ENCODE results near the gene ATP2C2. TPM values are rescaled to one million over a fixed set of nuclear protein-coding genes. Genes with fewer than 3 reads are reported as not detected.

The ATP2C2 gene
- total RNA-seq, 1 donor from 2014 or later, result not detected

DNA sequence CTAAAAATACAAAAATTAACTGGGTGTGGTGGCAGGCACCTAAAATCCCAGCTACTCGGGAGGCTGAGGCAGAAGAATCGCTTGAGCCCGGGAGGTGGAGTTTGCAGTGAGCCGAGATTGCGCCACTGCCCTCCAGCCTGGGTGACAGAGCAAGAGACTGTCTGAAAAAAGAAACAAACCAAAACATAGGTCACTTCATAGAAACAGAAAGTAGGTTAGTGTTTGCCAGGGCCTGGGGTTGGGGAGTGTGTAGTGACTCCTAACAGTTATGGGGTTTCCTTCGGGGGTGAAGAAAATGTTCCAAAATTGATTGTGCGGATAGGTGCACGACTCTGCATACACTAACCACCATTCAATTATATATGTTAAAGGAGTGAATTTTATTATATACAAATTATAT is 59.2 kb downstream of the ATP2C2 start:
- no peak overlapping the region for H3K27ac ChIP-seq
- H3K27me3 ChIP-seq, result no peaks in the 10 kb centered on the region

DNA sequence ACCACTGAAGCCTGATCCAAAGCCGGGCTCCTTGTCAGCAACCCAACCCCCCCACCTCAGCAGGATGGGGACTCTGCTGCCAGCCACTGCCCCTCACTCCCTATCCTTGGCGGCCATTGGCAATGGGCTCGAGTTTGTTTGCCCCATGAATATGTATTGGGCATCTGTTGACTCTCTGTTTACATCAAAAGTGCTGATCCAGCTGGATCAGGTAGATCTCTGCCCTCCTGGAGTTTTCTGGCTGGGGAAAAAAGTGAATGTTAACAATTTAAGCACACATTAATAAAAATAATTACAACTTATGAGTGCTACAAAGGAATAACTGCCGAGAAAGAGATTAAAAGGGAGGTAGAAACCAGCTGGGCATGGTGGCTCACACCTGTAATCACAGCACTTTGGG is 62.5 kb downstream of the ATP2C2 start:
- H3K9me3 ChIP-seq, result no peaks in the 10 kb centered on the region
- no peak for DNase-seq (ENCODE audit: low spot score in 2 of 2)
- intact Hi-C loops (cut with DNase I), result no loop called here
- TF ChIP-seq, protein P1, sequence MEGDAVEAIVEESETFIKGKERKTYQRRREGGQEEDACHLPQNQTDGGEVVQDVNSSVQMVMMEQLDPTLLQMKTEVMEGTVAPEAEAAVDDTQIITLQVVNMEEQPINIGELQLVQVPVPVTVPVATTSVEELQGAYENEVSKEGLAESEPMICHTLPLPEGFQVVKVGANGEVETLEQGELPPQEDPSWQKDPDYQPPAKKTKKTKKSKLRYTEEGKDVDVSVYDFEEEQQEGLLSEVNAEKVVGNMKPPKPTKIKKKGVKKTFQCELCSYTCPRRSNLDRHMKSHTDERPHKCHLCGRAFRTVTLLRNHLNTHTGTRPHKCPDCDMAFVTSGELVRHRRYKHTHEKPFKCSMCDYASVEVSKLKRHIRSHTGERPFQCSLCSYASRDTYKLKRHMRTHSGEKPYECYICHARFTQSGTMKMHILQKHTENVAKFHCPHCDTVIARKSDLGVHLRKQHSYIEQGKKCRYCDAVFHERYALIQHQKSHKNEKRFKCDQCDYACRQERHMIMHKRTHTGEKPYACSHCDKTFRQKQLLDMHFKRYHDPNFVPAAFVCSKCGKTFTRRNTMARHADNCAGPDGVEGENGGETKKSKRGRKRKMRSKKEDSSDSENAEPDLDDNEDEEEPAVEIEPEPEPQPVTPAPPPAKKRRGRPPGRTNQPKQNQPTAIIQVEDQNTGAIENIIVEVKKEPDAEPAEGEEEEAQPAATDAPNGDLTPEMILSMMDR (IDR thresholded peaks at IDR 0.05), result no peak
- no peak overlapping the region for H3K4me3 ChIP-seq
- no peaks in the 10 kb centered on the region for H3K27me3 ChIP-seq
- no peaks in the 10 kb centered on the region for H3K36me3 ChIP-seq
- no peaks in the 10 kb centered on the region for H3K4me1 ChIP-seq
- H3K27ac ChIP-seq, result no peak overlapping the region

More for the DNA sequence above, 59.2 kb downstream of the ATP2C2 start:
- intact Hi-C loops (cut with DNase I), result no loop called here
- Histone ChIP-seq H3K4me3 (no peak overlapping the region), H3K36me3 (no peaks in the 10 kb centered on the region), H3K4me1 (no peaks in the 10 kb centered on the region), H3K9me3 (no peaks in the 10 kb centered on the region)
- TF ChIP-seq, protein P1 (IDR thresholded peaks at IDR 0.05), result no peak
- DNase-seq (ENCODE audit: low spot score in 2 of 2), result no peak

DNA sequence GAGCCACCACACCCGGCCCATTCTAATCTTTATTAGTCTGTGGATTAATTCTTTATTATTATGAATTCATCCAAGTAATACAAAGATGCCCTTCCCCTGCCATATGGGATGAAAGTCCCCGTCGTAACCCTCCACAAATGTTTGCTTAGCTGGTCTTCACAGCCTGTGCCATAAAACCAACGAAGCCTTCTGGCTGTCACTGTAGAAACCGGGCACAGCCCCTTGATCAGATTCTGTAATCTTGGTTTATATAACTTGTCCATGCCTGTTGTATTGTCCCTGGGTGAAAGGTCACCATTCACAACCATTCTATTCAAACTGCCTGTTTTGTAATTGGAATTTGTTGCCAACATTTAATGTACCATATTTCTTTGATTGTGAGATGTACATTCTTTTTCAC is 66.5 kb downstream of the ATP2C2 start:
- no peak for DNase-seq (ENCODE audit: low spot score in 2 of 2)
- Histone ChIP-seq H3K36me3 (no peaks in the 10 kb centered on the region), H3K4me3 (no peak overlapping the region), H3K4me1 (no peaks in the 10 kb centered on the region), H3K9me3 (no peaks in the 10 kb centered on the region), H3K27me3 (no peaks in the 10 kb centered on the region), H3K27ac (no peak overlapping the region)
- intact Hi-C loops (cut with DNase I), result no loop called here
- TF ChIP-seq, protein P1 (IDR thresholded peaks at IDR 0.05), result no peak

DNA sequence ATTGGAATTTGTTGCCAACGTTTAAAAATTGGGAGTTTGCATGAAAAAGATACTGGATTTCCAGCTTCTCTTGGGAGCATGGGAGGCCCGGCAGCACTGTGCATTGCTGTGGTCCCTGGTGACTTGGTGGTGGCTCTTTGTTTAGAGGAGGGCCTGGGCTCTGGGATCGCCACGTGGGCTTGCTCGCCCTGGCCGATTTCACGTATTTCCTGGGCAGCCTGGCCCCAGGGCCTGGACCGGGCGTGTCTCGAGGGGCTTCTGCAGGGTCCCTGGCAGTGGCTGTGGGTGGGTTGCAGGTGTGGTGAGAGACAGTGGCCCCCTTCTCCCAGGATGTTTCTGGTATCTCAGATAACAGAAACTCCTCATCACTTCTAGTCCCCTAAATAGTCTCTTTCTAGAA is 67.9 kb downstream of the ATP2C2 start:
- Histone ChIP-seq H3K4me3 (no peak overlapping the region), H3K27ac (no peak overlapping the region), H3K4me1 (no peaks in the 10 kb centered on the region), H3K36me3 (no peaks in the 10 kb centered on the region), H3K9me3 (no peaks in the 10 kb centered on the region), H3K27me3 (no peaks in the 10 kb centered on the region)
- intact Hi-C loops (cut with DNase I), result no loop called here
- TF ChIP-seq, protein P1 (IDR thresholded peaks at IDR 0.05), result no peak
- no peak for DNase-seq (ENCODE audit: low spot score in 2 of 2)

DNA sequence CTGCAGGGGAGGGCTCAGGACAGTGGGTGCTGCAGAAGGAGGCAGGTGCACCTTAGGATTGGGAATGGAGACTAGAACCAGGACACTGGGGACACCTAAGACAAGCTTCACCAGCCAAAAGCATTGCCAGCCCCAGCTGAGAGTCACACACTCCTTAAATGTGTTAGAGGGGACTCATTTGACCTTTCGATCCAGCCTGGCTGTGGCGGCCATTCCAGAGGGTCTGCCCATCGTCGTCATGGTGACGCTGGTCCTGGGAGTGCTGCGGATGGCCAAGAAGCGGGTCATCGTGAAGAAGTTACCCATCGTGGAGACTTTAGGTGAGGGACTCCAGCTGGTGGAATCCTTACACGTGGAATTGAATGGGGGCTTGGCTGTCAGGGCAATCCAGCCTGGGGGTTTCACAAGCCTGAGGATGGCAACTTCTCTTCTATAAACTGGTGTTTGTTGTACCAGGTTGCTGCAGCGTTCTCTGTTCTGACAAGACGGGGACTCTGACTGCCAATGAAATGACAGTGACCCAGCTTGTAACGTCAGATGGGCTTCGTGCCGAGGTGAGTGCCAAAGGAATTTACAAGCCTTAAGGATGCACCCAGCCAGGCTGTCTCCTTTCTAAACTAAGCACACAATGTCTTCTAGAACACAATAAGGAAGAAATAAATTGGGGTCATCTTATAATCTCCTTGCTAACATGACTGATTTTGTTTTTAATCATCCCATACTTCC is 70.8 kb downstream of the ATP2C2 start:
- Histone ChIP-seq H3K36me3 (no peaks in the 10 kb centered on the region), H3K9me3 (no peaks in the 10 kb centered on the region), H3K27ac (no peak overlapping the region), H3K4me1 (no peaks in the 10 kb centered on the region), H3K4me3 (no peak overlapping the region), H3K27me3 (no peaks in the 10 kb centered on the region)
- intact Hi-C loops (cut with DNase I), result no loop called here
- DNase-seq (ENCODE audit: low spot score in 2 of 2), result no peak
- TF ChIP-seq, protein P1 (IDR thresholded peaks at IDR 0.05), result no peak

All from ascending aorta (tissue), 2 donors.